K562 (cell line): ENCODE measurements around the gene INPP5D. TPM values are rescaled to one million over a fixed set of nuclear protein-coding genes. Genes with fewer than 3 reads are reported as not detected.

ENCODE experiments used
- ATAC-seq: fragments of 200-7000 bp; cut with Tn5 transposase; 3 replicates; pipeline ENCODE4 v1.9.1; 2020; ENCODE audit warnings: moderate library complexity
- BruUV-seq: library from RNA; stranded (reverse); fragments of 400-500 nt; replicated peaks from 2 replicates; lab custom pipeline; 2021; lab: Mats Ljungman, UMichigan
- CTCF ChIA-PET: fragments of 300-600 bp; formaldehyde crosslinking; extraction: SDS; loops from one replicate; lab custom pipeline; 2021; ENCODE audit warnings: low intra/inter-chr PET ratio; lab: Yijun Ruan, JAX
- POLR2A ChIA-PET: fragments of 300-600, 350-650 bp; sonication (Branson Sonifier 250); formaldehyde crosslinking; extraction: SDS; loops from one replicate; lab custom pipeline; 2021; ENCODE audit warnings: antibody characterized with exemption, inconsistent platforms; lab: Yijun Ruan, JAX
- DNase-seq, 4 experiments: peaks; one replicate each; pipeline versions ENCODE4 v3.0.0 to v3.0.0-alpha.2; 2011 to 2018; ENCODE audit warnings: low spot score in 3 of 4, mixed read lengths in 3 of 4; ENCODE audit errors: extremely low read depth in 1 of 4
- FAIRE-seq: peaks from 2 replicates; lab custom pipeline; 2011; peaks lifted over from hg19 to GRCh38; lab: Jason Lieb, UNC
- H2AFZ ChIP-seq: 2 replicates; pipeline ENCODE4 v1.6.0; 2011; ENCODE audit warnings: low read depth, low read length, control low read depth, inconsistent platforms
- H3K27ac ChIP-seq: fragments of 200-600 bp; 3 replicates; pipeline ENCODE4 v1.8.0; 2011; ENCODE audit warnings: low read depth, mild to moderate bottlenecking, control low read depth, inconsistent platforms, low read length, moderate library complexity, mixed read lengths; ENCODE audit errors: extremely low read depth
- H3K27me3 ChIP-seq, 2 experiments: fragments of 300-600 bp in 1 of 2; 2 replicates in 1 of 2; 3 replicates in 1 of 2; pipeline versions ENCODE4 v1.6.0 to v1.8.0; 2011; ENCODE audit warnings: inconsistent platforms in 2 of 2, low read length in 2 of 2, mild to moderate bottlenecking in 1 of 2, mixed read lengths in 1 of 2, moderate library complexity in 1 of 2; ENCODE audit not compliant: control insufficient read depth in 2 of 2, insufficient read depth in 2 of 2
- H3K36me3 ChIP-seq: fragments of 300-600 bp; 3 replicates; pipeline ENCODE4 v1.8.0; 2011; ENCODE audit warnings: mild to moderate bottlenecking, low read length, inconsistent platforms; ENCODE audit not compliant: control insufficient read depth, insufficient read depth
- H3K4me1 ChIP-seq, 2 experiments: fragments of 200-600 bp in 1 of 2; replicated peaks in 1 of 2; 2 replicates in 1 of 2; 3 replicates in 1 of 2; pipeline versions ENCODE4 v1.5.1 to v1.8.0; 2011; ENCODE audit warnings: inconsistent platforms in 2 of 2, low read length in 2 of 2, mild to moderate bottlenecking in 1 of 2, mixed read lengths in 1 of 2, moderate library complexity in 1 of 2; ENCODE audit not compliant: control insufficient read depth in 2 of 2, insufficient read depth in 2 of 2
- H3K4me2 ChIP-seq: 2 replicates; pipeline ENCODE4 v1.6.1; 2011; ENCODE audit warnings: low read length, control low read depth, inconsistent platforms, mixed read lengths; ENCODE audit not compliant: insufficient read depth
- H3K4me3 ChIP-seq: fragments of 200-600 bp; sonication (generic), shearing (Covaris generic); 2 replicates; pipeline ENCODE4 v1.5.1; 2016; ENCODE audit warnings: control low read depth, inconsistent platforms
- H3K79me2 ChIP-seq: fragments of 200-600 bp; 3 replicates; pipeline ENCODE4 v1.8.0; 2011; ENCODE audit warnings: low read length, inconsistent platforms; ENCODE audit not compliant: control insufficient read depth, insufficient read depth
- H3K9ac ChIP-seq, 2 experiments: 2 replicates each; pipeline versions ENCODE4 v1.6.0 to v1.6.1; 2011; ENCODE audit warnings: low read depth in 2 of 2, low read length in 2 of 2, control low read depth in 1 of 2, inconsistent platforms in 1 of 2, mild to moderate bottlenecking in 1 of 2, mixed read lengths in 1 of 2; ENCODE audit not compliant: insufficient read depth in 1 of 2
- H3K9me1 ChIP-seq: one replicate; pipeline ENCODE4 v1.6.0; 2011; ENCODE audit warnings: inconsistent platforms, mild to moderate bottlenecking, low read length, moderate library complexity; ENCODE audit not compliant: control insufficient read depth, insufficient read depth
- H3K9me3 ChIP-seq: replicated peaks from 2 replicates; pipeline ENCODE4 v1.5.1; 2011; ENCODE audit warnings: low read depth, low read length, inconsistent platforms; ENCODE audit not compliant: control insufficient read depth, insufficient read depth
- H4K20me1 ChIP-seq: replicated peaks from 2 replicates; pipeline ENCODE4 v1.6.1; 2011; ENCODE audit warnings: low read length, inconsistent platforms, mixed read lengths; ENCODE audit not compliant: control insufficient read depth, insufficient read depth
- CHD2 ChIP-seq: IDR thresholded peaks from 2 replicates; pipeline ENCODE4 v1.6.1; 2011; ENCODE audit warnings: low read depth, low read length
- CXXC5 ChIP-seq: fragments of 250-450 bp; sonication (Bioruptor Pico); IDR thresholded peaks from 2 replicates; pipeline ENCODE4 v1.8.0; 2022; ENCODE audit warnings: inconsistent platforms, mild to moderate bottlenecking, moderate library complexity
- KLF6 ChIP-seq: fragments of 250-450 bp; sonication (Bioruptor Pico); IDR thresholded peaks from 2 replicates; pipeline ENCODE4 v1.4.0; 2020; ENCODE audit warnings: mild to moderate bottlenecking, moderate library complexity, borderline replicate concordance
- MCM2 ChIP-seq: fragments of 450-650 bp; IDR thresholded peaks from 2 replicates; pipeline ENCODE4 v1.6.1; 2017; ENCODE audit warnings: low read depth, mild to moderate bottlenecking
- NR2C2 ChIP-seq, 2 experiments: fragments of 200-800 bp in 1 of 2; sonication (Bioruptor generic) in 1 of 2; sonication (generic) in 1 of 2; formaldehyde crosslinking in 1 of 2; IDR thresholded peaks; 2 replicates each; pipeline versions ENCODE4 v1.6.1 to v1.8.0; 2016 to 2022; ENCODE audit warnings: mild to moderate bottlenecking in 1 of 2, missing compliant biosample characterization in 1 of 2, missing genetic modification characterization in 1 of 2, missing genetic modification reagents in 1 of 2
- SMARCB1 ChIP-seq: IDR thresholded peaks from 2 replicates; pipeline ENCODE4 v1.6.1; 2011; ENCODE audit warnings: improper control_type of control experiment, low read depth; ENCODE audit not compliant: insufficient read length
- SRSF7 ChIP-seq: fragments of 200-400 bp; formaldehyde crosslinking; optimal IDR thresholded peaks from 2 replicates; pipeline ENCODE3; 2017; ENCODE audit warnings: mild to moderate bottlenecking, low read depth, low read length
- ZBTB26 ChIP-seq: fragments of 450-650 bp; formaldehyde crosslinking; IDR thresholded peaks from 2 replicates; pipeline ENCODE4 v1.4.0; 2022; ENCODE audit warnings: missing genetic modification characterization
- ZNF143 ChIP-seq: sonication (generic); formaldehyde crosslinking; IDR thresholded peaks from 2 replicates; pipeline ENCODE4 v1.9.0; 2022; ENCODE audit warnings: mild to moderate bottlenecking, missing genetic modification reagents
- ZNF408 ChIP-seq: fragments of 250-450 bp; sonication (Bioruptor Pico); IDR thresholded peaks from 2 replicates; pipeline ENCODE4 v1.4.0; 2020; ENCODE audit warnings: low read depth, mild to moderate bottlenecking, moderate library complexity
- WGBS: fragments of 100-300 bp; shearing (Covaris generic); methylation state at CpG from one replicate; pipeline ENCODE4 v1.1.6; 2016; ENCODE audit warnings: low coverage, mixed read lengths; ENCODE audit not compliant: insufficient coverage; ENCODE audit errors: missing lambda C conversion rate; 5-methylcytosine and 5-hydroxymethylcytosine counted together
- in situ Hi-C: fragments of 300-500 bp; cut with MboI; formaldehyde crosslinking; loops from 4 replicates; pipeline ENCODE4 v1.15.0; 2018; ENCODE audit warnings: inconsistent platforms, mixed read lengths
- intact Hi-C: fragments of 100-400 bp; cut with micrococcal nuclease; formaldehyde crosslinking; loops from 2 replicates; pipeline ENCODE4 v1.14.2; 2022
- polyA plus RNA-seq, 8 experiments: library from polyadenylated mRNA; depleted of rRNA in 4 of 8; stranded (reverse) in 5 of 8; unstranded in 3 of 8; fragments of >200 nt; fragmentation: Nextera tagmentation in 2 of 8; fragmentation: Illumina TruSeq in 1 of 8; extraction: Ambion mirVana in 2 of 8; extraction: Trizol in 1 of 8; gene quantifications; 2 replicates each; pipeline versions ENCODE4 v1.2.1 to v1.2.3, GENCODE V29; 2011 to 2014; ENCODE audit warnings: inconsistent platforms in 1 of 8, missing spikeins in 1 of 8
- total RNA-seq, 7 experiments: library from RNA; depleted of rRNA in 6 of 7; stranded (reverse); fragments of >200 nt in 6 of 7; fragmentation: Illumina TruSeq in 2 of 7; extraction: Trizol in 2 of 7; gene quantifications; 2 replicates each; pipeline versions ENCODE4 v1.2.1 to v1.2.3, GENCODE V29; 2011 to 2021; ENCODE audit warnings: low replicate concordance in 1 of 7
- TF ChIP-seq, protein P1 (sequence below), 2 experiments: IDR thresholded peaks; 2 replicates each; pipeline ENCODE4 v1.6.1; 2012; ENCODE audit warnings: improper control_type of control experiment in 2 of 2, low read depth in 2 of 2, low read length in 2 of 2, borderline replicate concordance in 1 of 2

INPP5D gene
- total and polyA plus RNA-seq, 9 of the 15 experiments (the other 6 are each of a cell fraction or from before 2014, with no cell fraction given) = 0.55 to 6.2 (median 2.2) TPM

GRCh38 chr2:233119123-233119522 lies 59.0 kb downstream of the INPP5D start:
- no peak overlapping the region for H3K9ac ChIP-seq
- no peaks in the 10 kb centered on the region for H3K36me3 ChIP-seq
- DNase-seq = no peak
- intact Hi-C loops = no loop called here
- H3K79me2 ChIP-seq = no peaks in the 10 kb centered on the region
- H3K9me3 ChIP-seq = no peaks in the 10 kb centered on the region
- no peak for FAIRE-seq
- H3K27me3 ChIP-seq = no peaks in the 10 kb centered on the region
- no peak for ATAC-seq
- no peaks in the 10 kb centered on the region for H4K20me1 ChIP-seq
- POLR2A ChIA-PET = interaction anchor here (1.5 kb wide), 1 partner anchor 15 kb away, joined by 4 read pairs; no protein-coding TSS in a partner anchor
- H3K27ac ChIP-seq = no peak overlapping the region
- H3K4me3 ChIP-seq = no peak overlapping the region
- in situ Hi-C loops = no loop called here
- peaks cover 0 to 13% of the 10 kb centered on the region in 2 experiments; a peak in 2 of 5 replicates for H3K4me1 ChIP-seq
- no TSS peak for BruUV-seq
- H3K4me2 ChIP-seq = no peak overlapping the region
- CTCF ChIA-PET = no interaction called here
- no peak for TF ChIP-seq ZBTB26 (CRISPR knock-in tag)
- TF ChIP-seq SRSF7 = no peak
- no peak for TF ChIP-seq CHD2
- TF ChIP-seq, protein P1, sequence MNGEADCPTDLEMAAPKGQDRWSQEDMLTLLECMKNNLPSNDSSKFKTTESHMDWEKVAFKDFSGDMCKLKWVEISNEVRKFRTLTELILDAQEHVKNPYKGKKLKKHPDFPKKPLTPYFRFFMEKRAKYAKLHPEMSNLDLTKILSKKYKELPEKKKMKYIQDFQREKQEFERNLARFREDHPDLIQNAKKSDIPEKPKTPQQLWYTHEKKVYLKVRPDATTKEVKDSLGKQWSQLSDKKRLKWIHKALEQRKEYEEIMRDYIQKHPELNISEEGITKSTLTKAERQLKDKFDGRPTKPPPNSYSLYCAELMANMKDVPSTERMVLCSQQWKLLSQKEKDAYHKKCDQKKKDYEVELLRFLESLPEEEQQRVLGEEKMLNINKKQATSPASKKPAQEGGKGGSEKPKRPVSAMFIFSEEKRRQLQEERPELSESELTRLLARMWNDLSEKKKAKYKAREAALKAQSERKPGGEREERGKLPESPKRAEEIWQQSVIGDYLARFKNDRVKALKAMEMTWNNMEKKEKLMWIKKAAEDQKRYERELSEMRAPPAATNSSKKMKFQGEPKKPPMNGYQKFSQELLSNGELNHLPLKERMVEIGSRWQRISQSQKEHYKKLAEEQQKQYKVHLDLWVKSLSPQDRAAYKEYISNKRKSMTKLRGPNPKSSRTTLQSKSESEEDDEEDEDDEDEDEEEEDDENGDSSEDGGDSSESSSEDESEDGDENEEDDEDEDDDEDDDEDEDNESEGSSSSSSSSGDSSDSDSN (IDR thresholded peaks at IDR 0.05; ENCODE audit: borderline replicate concordance in 1 of 2, low read depth in 2 of 2, low read length in 2 of 2) = no peak
- TF ChIP-seq NR2C2 (CRISPR knock-in tag; IDR thresholded peaks at IDR 0.05) = no peak
- TF ChIP-seq NR2C2 (tag; IDR thresholded peaks at IDR 0.05) = no peak
- TF ChIP-seq ZNF143 (CRISPR knock-in tag) = no peak
- no peak for TF ChIP-seq SMARCB1
- no peak for TF ChIP-seq MCM2
- no peak for TF ChIP-seq KLF6 (CRISPR knock-in tag)
- no peak for TF ChIP-seq ZNF408
- TF ChIP-seq CXXC5 (CRISPR knock-in tag) = no peak
- H2AFZ ChIP-seq = no peak overlapping the region
- no peaks in the 10 kb centered on the region for H3K9me1 ChIP-seq
- 52% methylated on average over 8 of the region's 8 CpGs for WGBS
